ENCODE data around the gene SLC25A12.

Gene SLC25A12

GRCh38 chr2:171880774-171881173 is 13.3 kb downstream of the SLC25A12 start:
- Histone ChIP-seq H3K27me3 (ENCODE audit: insufficient read depth, low read length, poor library complexity) (no peaks in the 10 kb centered on the region), H3K4me2 (ENCODE audit: insufficient read depth, low read length) (no peak overlapping the region), H2AFZ (ENCODE audit: low read depth, low read length) (no peak overlapping the region), H4K20me1 (ENCODE audit: insufficient read depth, low read length) (no peaks in the 10 kb centered on the region; the same call in 1 of the 2 replicates), H3K9me3 (ENCODE audit: insufficient read depth, low read length, severe bottlenecking) (no peaks in the 10 kb centered on the region), H3K4me3 (ENCODE audit: low read depth in 1 of 2, low read length in 2 of 2) (no peak overlapping the region), H3K36me3 (ENCODE audit: insufficient read depth, low read length) (no peaks in the 10 kb centered on the region), H3K79me2 (ENCODE audit: insufficient read depth, low read length) (peaks cover 43% of the 10 kb centered on the region), H3K4me1 (ENCODE audit: insufficient read depth, low read length) (no peaks in the 10 kb centered on the region), H3K27ac (ENCODE audit: low read length) (no peak overlapping the region), H3K9ac (ENCODE audit: low read depth, low read length) (no peak overlapping the region)
- DNase-seq = no peak
- no peak for ATAC-seq (ENCODE audit: insufficient read depth, low read depth)
- TF ChIP-seq EZH2 (IDR thresholded peaks at IDR 0.05; ENCODE audit: borderline replicate concordance, low read depth, low read length, severe bottlenecking) = no peak
- no peak for TF ChIP-seq CTCF (IDR thresholded peaks at IDR 0.05; ENCODE audit: borderline replicate concordance, extremely low read depth, low read length, poor library complexity, severe bottlenecking)

GRCh38 chr2:171879865-171880264 is 14.2 kb downstream of the SLC25A12 start:
- H3K27me3 ChIP-seq (ENCODE audit: insufficient read depth, low read length, poor library complexity) = no peaks in the 10 kb centered on the region
- H3K4me2 ChIP-seq (ENCODE audit: insufficient read depth, low read length) = no peak overlapping the region
- no peak overlapping the region for H3K27ac ChIP-seq (ENCODE audit: low read length)
- no peak overlapping the region for H2AFZ ChIP-seq (ENCODE audit: low read depth, low read length)
- peaks cover 6% of the 10 kb centered on the region for H3K36me3 ChIP-seq (ENCODE audit: insufficient read depth, low read length)
- H3K4me3 ChIP-seq (ENCODE audit: low read depth in 1 of 2, low read length in 2 of 2) = no peak overlapping the region
- H3K9me3 ChIP-seq (ENCODE audit: insufficient read depth, low read length, severe bottlenecking) = no peaks in the 10 kb centered on the region
- TF ChIP-seq EZH2 (IDR thresholded peaks at IDR 0.05; ENCODE audit: borderline replicate concordance, low read depth, low read length, severe bottlenecking) = no peak
- no peak for TF ChIP-seq CTCF (IDR thresholded peaks at IDR 0.05; ENCODE audit: borderline replicate concordance, extremely low read depth, low read length, poor library complexity, severe bottlenecking)
- peaks cover 49% of the 10 kb centered on the region for H3K79me2 ChIP-seq (ENCODE audit: insufficient read depth, low read length)
- H3K9ac ChIP-seq (ENCODE audit: low read depth, low read length) = no peak overlapping the region
- no peaks in the 10 kb centered on the region; the same call in 1 of the 2 replicates for H4K20me1 ChIP-seq (ENCODE audit: insufficient read depth, low read length)
- ATAC-seq (ENCODE audit: insufficient read depth, low read depth) (no peak), DNase-seq (no peak)
- H3K4me1 ChIP-seq (ENCODE audit: insufficient read depth, low read length) = no peaks in the 10 kb centered on the region

- H3K9me3 ChIP-seq (ENCODE audit: insufficient read depth, low read length, severe bottlenecking) = no peaks in the 10 kb centered on the region
- no peak overlapping the region for H3K9ac ChIP-seq (ENCODE audit: low read depth, low read length)
- no peak overlapping the region for H3K27ac ChIP-seq (ENCODE audit: low read length)
- ATAC-seq (ENCODE audit: insufficient read depth, low read depth) = no peak
- no peak overlapping the region for H3K4me2 ChIP-seq (ENCODE audit: insufficient read depth, low read length)
- peaks cover 56% of the 10 kb centered on the region for H3K79me2 ChIP-seq (ENCODE audit: insufficient read depth, low read length)
- H3K4me3 ChIP-seq (ENCODE audit: low read depth in 1 of 2, low read length in 2 of 2) = no peak overlapping the region
- no peak for TF ChIP-seq CTCF (IDR thresholded peaks at IDR 0.05; ENCODE audit: borderline replicate concordance, extremely low read depth, low read length, poor library complexity, severe bottlenecking)
- no peak for TF ChIP-seq EZH2 (IDR thresholded peaks at IDR 0.05; ENCODE audit: borderline replicate concordance, low read depth, low read length, severe bottlenecking)
- no peaks in the 10 kb centered on the region for H3K4me1 ChIP-seq (ENCODE audit: insufficient read depth, low read length)
- no peak for DNase-seq
- no peak overlapping the region for H2AFZ ChIP-seq (ENCODE audit: low read depth, low read length)
- H3K27me3 ChIP-seq (ENCODE audit: insufficient read depth, low read length, poor library complexity) = no peaks in the 10 kb centered on the region
- no peaks in the 10 kb centered on the region; the same call in 1 of the 2 replicates for H4K20me1 ChIP-seq (ENCODE audit: insufficient read depth, low read length)
- peaks cover 13% of the 10 kb centered on the region for H3K36me3 ChIP-seq (ENCODE audit: insufficient read depth, low read length)
Observed at GRCh38 chr2:171878481-171878993, 15.5 kb downstream of the SLC25A12 start.

Data from DND-41 (cell line).